B cell (primary cell): Measurements from ENCODE around the gene C22orf15. TPM values are rescaled to one million over a fixed set of nuclear protein-coding genes. Genes with fewer than 3 reads are reported as not detected.

Experiments
- ATAC-seq: fragments of 200-7000 bp; cut with Tn5 transposase; one replicate; pipeline ENCODE4 v1.10.0; 2021; ENCODE audit warnings: low read depth, mild to moderate bottlenecking, moderate number of reproducible peaks, moderate library complexity
- CTCF ChIA-PET: fragments of 350-600 bp; sonication (Branson Sonifier 250); formaldehyde crosslinking; loops from one replicate; lab custom pipeline; 2021; ENCODE audit warnings: antibody characterized with exemption, inconsistent platforms; lab: Charles Lee
- POLR2A ChIA-PET: fragments of 350-600 bp; sonication (Branson Sonifier 250); formaldehyde crosslinking; loops from one replicate; lab custom pipeline; 2021; ENCODE audit warnings: antibody characterized with exemption; lab: Charles Lee
- DNase-seq: peaks from one replicate; pipeline ENCODE4 v3.0.0; 2013
- H2AFZ ChIP-seq: 2 replicates; pipeline ENCODE4 v1.6.1; 2012; ENCODE audit warnings: mild to moderate bottlenecking, low read depth, low read length; ENCODE audit not compliant: insufficient read depth, poor library complexity, severe bottlenecking
- H3K27ac ChIP-seq, 2 donors: 1 replicate in 1 of 2; 2 replicates in 1 of 2; pipeline ENCODE4 v1.5.1; 2012 to 2013; ENCODE audit warnings: low read length in 2 of 2, mild to moderate bottlenecking in 2 of 2, moderate library complexity in 1 of 2
- H3K27me3 ChIP-seq, 4 experiments: fragments of 200-600 bp in 1 of 4; sonication (generic) in 1 of 4; replicated peaks in 1 of 4; 1 replicate in 2 of 4; 2 replicates in 2 of 4; pipeline versions ENCODE4 v1.6.1 to v1.7.0; 2013 to 2016; ENCODE audit warnings: low read length in 3 of 4, mild to moderate bottlenecking in 2 of 4, mixed read lengths in 1 of 4, moderate library complexity in 1 of 4; ENCODE audit not compliant: insufficient read depth in 4 of 4, control insufficient read depth in 3 of 4; ENCODE audit errors: control extremely low read depth in 1 of 4
- H3K36me3 ChIP-seq, 2 experiments: replicated peaks in 1 of 2; 1 replicate in 1 of 2; 2 replicates in 1 of 2; pipeline versions ENCODE4 v1.6.1 to v1.7.1; 2013; ENCODE audit warnings: low read length in 1 of 2; ENCODE audit not compliant: insufficient read depth in 2 of 2, control insufficient read depth in 1 of 2; ENCODE audit errors: control extremely low read depth in 1 of 2, extremely low read depth in 1 of 2
- H3K4me1 ChIP-seq, 2 donors: fragments of 200-600 bp in 1 of 2; sonication (generic) in 1 of 2; 1 replicate in 1 of 2; 2 replicates in 1 of 2; pipeline versions ENCODE4 v1.5.1 to v1.6.1; 2013 to 2017; ENCODE audit warnings: low read length in 2 of 2; ENCODE audit not compliant: control insufficient read depth in 2 of 2, insufficient read depth in 2 of 2
- H3K4me2 ChIP-seq: replicated peaks from 2 replicates; pipeline ENCODE3; 2012; ENCODE audit warnings: mild to moderate bottlenecking, low read depth, low read length; ENCODE audit not compliant: poor library complexity, severe bottlenecking
- H3K4me3 ChIP-seq, 5 experiments: fragments of 200-600 bp in 1 of 5; sonication (generic) in 1 of 5; 1 replicate in 3 of 5; 2 replicates in 2 of 5; pipeline versions ENCODE4 v1.5.1 to v1.7.0; 2011 to 2016; ENCODE audit warnings: low read length in 4 of 5, mild to moderate bottlenecking in 4 of 5, low read depth in 2 of 5, control low read depth in 1 of 5, moderate library complexity in 1 of 5; ENCODE audit not compliant: insufficient read depth in 1 of 5; ENCODE audit errors: control extremely low read depth in 1 of 5, extremely low read depth in 1 of 5
- H3K79me2 ChIP-seq: fragments of 200-600 bp; sonication (generic); one replicate; pipeline ENCODE4 v1.6.0; 2016; ENCODE audit warnings: low read length; ENCODE audit not compliant: control insufficient read depth, insufficient read depth
- H3K9ac ChIP-seq: fragments of 200-600 bp; sonication (generic); 2 replicates; pipeline ENCODE4 v1.6.1; 2017; ENCODE audit warnings: mild to moderate bottlenecking, low read length, moderate library complexity
- H3K9me3 ChIP-seq, 3 donors: one replicate each; pipeline versions ENCODE4 v1.6.1 to v1.7.1; 2013; ENCODE audit warnings: low read length in 2 of 3; ENCODE audit not compliant: control insufficient read depth in 2 of 3, insufficient read depth in 1 of 3; ENCODE audit errors: control extremely low read depth in 1 of 3
- H4K20me1 ChIP-seq: 2 replicates; pipeline ENCODE4 v1.6.0; 2012; ENCODE audit warnings: mild to moderate bottlenecking, low read length; ENCODE audit not compliant: insufficient read depth, control insufficient read depth, poor library complexity, severe bottlenecking
- H3K27ac Mint-ChIP-seq: one replicate; pipeline ENCODE4 v1.8.0; 2021; ENCODE audit warnings: mixed read lengths
- H3K27me3 Mint-ChIP-seq: one replicate; pipeline ENCODE4 v1.8.0; 2021; ENCODE audit warnings: mixed read lengths
- H3K4me1 Mint-ChIP-seq: one replicate; pipeline ENCODE4 v1.8.0; 2021; ENCODE audit warnings: mixed read lengths
- H3K4me3 Mint-ChIP-seq: one replicate; pipeline ENCODE4 v1.8.0; 2021; ENCODE audit warnings: mixed read lengths
- H3K9me3 Mint-ChIP-seq: one replicate; pipeline ENCODE4 v1.8.0; 2022; ENCODE audit warnings: mixed read lengths; ENCODE audit not compliant: insufficient read depth
- EZH2 ChIP-seq: IDR thresholded peaks from 2 replicates; pipeline ENCODE4 v1.6.1; 2012; ENCODE audit warnings: borderline replicate concordance, low read depth, mild to moderate bottlenecking, moderate library complexity, low read length; ENCODE audit not compliant: insufficient read depth, poor library complexity, severe bottlenecking
- WGBS: methylation state at CpG from one replicate; pipeline ENCODE4 v1.1.5; 2013; ENCODE audit warnings: missing lambda C conversion rate; ENCODE audit not compliant: insufficient coverage; 5-methylcytosine and 5-hydroxymethylcytosine counted together
- intact Hi-C: fragments of 100-400 bp; cut with micrococcal nuclease; formaldehyde crosslinking; loops from one replicate; pipeline ENCODE4 v1.10.0; 2022
- polyA plus RNA-seq: library from polyadenylated mRNA; depleted of rRNA; stranded (reverse); fragments of >200 nt; gene quantifications from 2 replicates; pipeline ENCODE4 v1.2.3, GENCODE V29; 2012
- total RNA-seq, 2 donors: library from RNA; stranded (reverse); fragments of 120-200 nt in 1 of 2; gene quantifications; 1 replicate in 1 of 2; 2 replicates in 1 of 2; pipeline versions ENCODE4 v1.2.3 to v1.2.4, GENCODE V29; 2013 to 2022
- TF ChIP-seq, protein P1 (sequence below): fragments of 200-600 bp; IDR thresholded peaks from one replicate; pipeline ENCODE4 v1.8.0; 2022; ENCODE audit warnings: antibody characterized with exemption, mild to moderate bottlenecking

The C22orf15 gene
- total and polyA plus RNA-seq, 2 donors (not counting 1 experiment from before 2014, with no cell fraction given), result 0.61 to 0.81 TPM

DNA sequence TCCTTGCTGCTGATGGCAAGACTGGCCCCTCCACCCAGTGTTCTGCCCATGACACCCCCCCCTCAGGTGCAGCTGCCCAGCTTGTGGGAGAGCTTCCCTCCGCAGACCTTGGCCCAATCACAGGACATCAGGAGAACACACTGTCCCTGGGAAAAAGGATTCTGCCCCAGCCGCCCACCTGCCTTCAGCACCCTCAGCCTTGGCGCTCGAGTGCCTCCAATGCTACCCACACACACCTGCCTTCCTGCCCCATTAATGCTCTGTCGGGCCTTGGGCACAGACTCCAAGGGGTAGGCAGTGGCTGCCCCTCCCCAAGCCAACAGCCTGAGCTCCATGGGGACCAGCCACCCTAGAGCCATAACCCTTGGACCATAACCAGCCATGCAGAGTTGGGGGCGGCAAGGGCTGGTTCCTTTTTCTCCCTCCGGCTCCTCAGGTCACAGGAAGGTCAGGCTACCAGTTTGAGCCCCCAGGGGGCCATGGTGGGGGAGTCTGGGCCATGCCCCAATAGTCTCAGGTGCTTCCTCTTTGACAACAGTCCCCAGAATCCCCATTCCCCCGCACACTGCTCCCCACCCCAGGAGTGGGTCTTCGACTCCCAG, 10.6 kb upstream of the C22orf15 start:
- Mint-ChIP-seq H3K4me3 (peak overlapping the region; percentile 93), H3K27me3 (no peaks in the 10 kb centered on the region), H3K4me1 (peaks cover 60% of the 10 kb centered on the region), H3K9me3 (no peaks in the 10 kb centered on the region), H3K27ac (peak overlapping the region; percentile 99)
- DNase-seq, result peak; percentile 94
- ChIA-PET CTCF (interaction anchor here (0.7 to 13.0 kb wide), 12 partner anchors 8 to 1646 kb away, joined by 3 to 188 read pairs (median 5); partner anchors contain the start of genes C22orf15, CHCHD10, MIF and MMP11), POLR2A (interaction anchor here (0.7 to 8.1 kb wide), 14 partner anchors 15 to 143 kb away, joined by 3 to 174 read pairs (median 10); partner anchors contain the start of genes C22orf15, CHCHD10, DERL3 and MMP11)
- Histone ChIP-seq H3K4me1 (peaks cover 29 to 61% of the 10 kb centered on the region in 2 donors), H3K9me3 (peaks cover 0 to 4% (median 0%) of the 10 kb centered on the region in 3 donors), H3K36me3 (peaks cover 0 to 2% of the 10 kb centered on the region in 2 experiments), H3K4me3 (peak overlapping the region in 4 of 5 experiments; percentile 81 to 88 (median 84)), H3K27ac (peak overlapping the region; percentile 85 to 98), H3K79me2 (peaks cover 39% of the 10 kb centered on the region), H3K27me3 (no peaks in the 10 kb centered on the region), H4K20me1 (no peaks in the 10 kb centered on the region), H2AFZ (peak overlapping the region; percentile 88), H3K9ac (peak overlapping the region; percentile 89), H3K4me2 (peak overlapping the region; percentile 97)
- intact Hi-C loops, result loop anchor here (1.0 kb wide), 5 partner anchors 11 to 87 kb away; partner anchors contain the start of genes CHCHD10 and DERL3
- WGBS, result 0% methylated on average over 5 of the region's 9 CpGs
- peak; percentile 73 for ATAC-seq
- TF ChIP-seq, protein P1, sequence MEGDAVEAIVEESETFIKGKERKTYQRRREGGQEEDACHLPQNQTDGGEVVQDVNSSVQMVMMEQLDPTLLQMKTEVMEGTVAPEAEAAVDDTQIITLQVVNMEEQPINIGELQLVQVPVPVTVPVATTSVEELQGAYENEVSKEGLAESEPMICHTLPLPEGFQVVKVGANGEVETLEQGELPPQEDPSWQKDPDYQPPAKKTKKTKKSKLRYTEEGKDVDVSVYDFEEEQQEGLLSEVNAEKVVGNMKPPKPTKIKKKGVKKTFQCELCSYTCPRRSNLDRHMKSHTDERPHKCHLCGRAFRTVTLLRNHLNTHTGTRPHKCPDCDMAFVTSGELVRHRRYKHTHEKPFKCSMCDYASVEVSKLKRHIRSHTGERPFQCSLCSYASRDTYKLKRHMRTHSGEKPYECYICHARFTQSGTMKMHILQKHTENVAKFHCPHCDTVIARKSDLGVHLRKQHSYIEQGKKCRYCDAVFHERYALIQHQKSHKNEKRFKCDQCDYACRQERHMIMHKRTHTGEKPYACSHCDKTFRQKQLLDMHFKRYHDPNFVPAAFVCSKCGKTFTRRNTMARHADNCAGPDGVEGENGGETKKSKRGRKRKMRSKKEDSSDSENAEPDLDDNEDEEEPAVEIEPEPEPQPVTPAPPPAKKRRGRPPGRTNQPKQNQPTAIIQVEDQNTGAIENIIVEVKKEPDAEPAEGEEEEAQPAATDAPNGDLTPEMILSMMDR, result peak; percentile 14
- TF ChIP-seq EZH2, result no peak

DNA sequence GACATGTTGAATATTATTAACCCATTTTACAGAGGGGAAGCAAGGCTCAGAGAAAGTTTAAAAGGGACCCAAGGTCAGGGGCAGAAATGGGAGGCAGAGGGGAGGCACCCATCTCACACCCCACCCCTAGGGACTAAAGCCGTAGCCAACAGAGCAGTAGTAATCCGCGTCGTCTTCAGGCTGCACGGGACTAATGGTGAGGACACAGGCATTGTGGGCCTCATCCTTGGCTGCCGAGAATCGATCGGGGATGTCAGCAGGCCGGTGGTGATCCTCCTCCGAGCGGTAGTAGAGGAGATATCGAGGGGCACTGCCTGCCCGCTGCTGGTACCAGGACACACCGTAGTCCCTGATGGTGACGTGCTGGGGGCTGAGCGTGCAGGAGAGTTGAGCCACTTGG, 10.0 kb upstream of the C22orf15 start:
- WGBS, result 19% methylated on average over 13 of the region's 16 CpGs
- peak; percentile 48 for ATAC-seq
- H2AFZ ChIP-seq, result peak overlapping the region; percentile 11
- no peaks in the 10 kb centered on the region for H4K20me1 ChIP-seq
- peaks cover 30 to 66% of the 10 kb centered on the region in 2 donors for H3K4me1 ChIP-seq
- H3K4me2 ChIP-seq, result peak overlapping the region; percentile 97
- peak overlapping the region; percentile 53 to 88 (median 83) for H3K4me3 ChIP-seq
- H3K9me3 ChIP-seq, result peaks cover 0 to 4% (median 0%) of the 10 kb centered on the region in 3 donors
- H3K9me3 Mint-ChIP-seq, result no peaks in the 10 kb centered on the region
- TF ChIP-seq EZH2, result no peak
- TF ChIP-seq, protein P1, result no peak
- no peaks in the 10 kb centered on the region for H3K27me3 Mint-ChIP-seq
- no peaks in the 10 kb centered on the region for H3K27me3 ChIP-seq
- DNase-seq, result no peak
- peak overlapping the region; percentile 99 for H3K27ac Mint-ChIP-seq
- intact Hi-C loops, result loop anchor here (1.0 kb wide), 5 partner anchors 11 to 87 kb away; partner anchors contain the start of genes CHCHD10 and DERL3
- peaks cover 60% of the 10 kb centered on the region for H3K4me1 Mint-ChIP-seq
- H3K36me3 ChIP-seq, result peaks cover 0 to 2% of the 10 kb centered on the region in 2 experiments
- peak overlapping the region; percentile 93 for H3K4me3 Mint-ChIP-seq
- H3K9ac ChIP-seq, result peak overlapping the region; percentile 89
- POLR2A ChIA-PET, result interaction anchor here (0.7 to 8.1 kb wide), 14 partner anchors 14 to 142 kb away, joined by 3 to 174 read pairs (median 9); partner anchors contain the start of genes C22orf15, CHCHD10, DERL3 and MMP11
- CTCF ChIA-PET, result interaction anchor here (0.8 to 13.0 kb wide), 12 partner anchors 9 to 141 kb away, joined by 3 to 188 read pairs (median 6); partner anchors contain the start of genes C22orf15, CHCHD10, MIF and MMP11
- peak overlapping the region; percentile 85 to 98 for H3K27ac ChIP-seq
- peaks cover 38% of the 10 kb centered on the region for H3K79me2 ChIP-seq
